Trophoblast cell (in vitro differentiated cells and primary cell): ENCODE results near the gene LCT.

ENCODE experiments used
- DNase-seq, 2 donors: peaks; one replicate each; pipeline ENCODE4 v3.0.0-alpha.2; 2016
- H2AFZ ChIP-seq: 2 replicates; pipeline ENCODE4 v1.6.1; 2013; ENCODE audit warnings: low read length, moderate library complexity, mild to moderate bottlenecking; ENCODE audit not compliant: insufficient read depth, poor library complexity
- H2AK5ac ChIP-seq: 2 replicates; pipeline ENCODE4 v1.6.1; 2013; ENCODE audit warnings: mild to moderate bottlenecking, low read length
- H2BK120ac ChIP-seq: 2 replicates; pipeline ENCODE4 v1.6.1; 2013; ENCODE audit warnings: low read length, mild to moderate bottlenecking, moderate library complexity; ENCODE audit not compliant: insufficient read depth, poor library complexity
- H2BK12ac ChIP-seq: 2 replicates; pipeline ENCODE4 v1.6.1; 2013; ENCODE audit warnings: mild to moderate bottlenecking, low read length, moderate library complexity
- H2BK5ac ChIP-seq: 2 replicates; pipeline ENCODE4 v1.6.1; 2013; ENCODE audit warnings: low read length, low read depth, moderate library complexity, mild to moderate bottlenecking; ENCODE audit not compliant: poor library complexity
- H3K14ac ChIP-seq: 2 replicates; pipeline ENCODE4 v1.6.1; 2013; ENCODE audit warnings: mild to moderate bottlenecking, low read length
- H3K18ac ChIP-seq: 2 replicates; pipeline ENCODE4 v1.6.1; 2013; ENCODE audit warnings: mild to moderate bottlenecking, low read length
- H3K23ac ChIP-seq: 2 replicates; pipeline ENCODE4 v1.6.1; 2013; ENCODE audit warnings: low read length
- H3K27ac ChIP-seq: 2 replicates; pipeline ENCODE4 v1.5.1; 2013; ENCODE audit warnings: low read depth, mild to moderate bottlenecking, inconsistent platforms, low read length, moderate library complexity
- H3K27me3 ChIP-seq: 2 replicates; pipeline ENCODE4 v1.6.1; 2013; ENCODE audit warnings: inconsistent platforms, mild to moderate bottlenecking, low read length, moderate library complexity; ENCODE audit not compliant: insufficient read depth
- H3K36me3 ChIP-seq, 2 experiments: 1 replicate in 1 of 2; 2 replicates in 1 of 2; pipeline ENCODE4 v1.6.1; 2013; ENCODE audit warnings: low read length in 2 of 2, mild to moderate bottlenecking in 2 of 2, moderate library complexity in 1 of 2; ENCODE audit not compliant: insufficient read depth in 2 of 2, control insufficient read depth in 1 of 2
- H3K4ac ChIP-seq: 2 replicates; pipeline ENCODE4 v1.6.1; 2013; ENCODE audit warnings: low read depth, mild to moderate bottlenecking, low read length, moderate library complexity
- H3K4me1 ChIP-seq, 2 experiments: 1 replicate in 1 of 2; 2 replicates in 1 of 2; pipeline ENCODE4 v1.6.1; 2013; ENCODE audit warnings: low read length in 2 of 2, mild to moderate bottlenecking in 2 of 2, moderate library complexity in 1 of 2; ENCODE audit not compliant: insufficient read depth in 2 of 2, control insufficient read depth in 1 of 2
- H3K4me2 ChIP-seq: 2 replicates; pipeline ENCODE4 v1.6.1; 2013; ENCODE audit warnings: inconsistent platforms, mild to moderate bottlenecking, low read length, moderate library complexity
- H3K4me3 ChIP-seq: 2 replicates; pipeline ENCODE4 v1.5.1; 2013; ENCODE audit warnings: mild to moderate bottlenecking, low read depth, low read length, inconsistent platforms
- H3K79me1 ChIP-seq: one replicate; pipeline ENCODE4 v1.6.1; 2013; ENCODE audit warnings: low read length
- H3K79me2 ChIP-seq: 2 replicates; pipeline ENCODE4 v1.6.1; 2013; ENCODE audit warnings: low read length, mild to moderate bottlenecking; ENCODE audit not compliant: control insufficient read depth, insufficient read depth, poor library complexity
- H3K9ac ChIP-seq: 2 replicates; pipeline ENCODE4 v1.6.1; 2013; ENCODE audit warnings: mild to moderate bottlenecking, low read length
- H3K9me3 ChIP-seq: 2 replicates; pipeline ENCODE4 v1.6.1; 2013; ENCODE audit warnings: low read depth, mild to moderate bottlenecking, control low read depth, inconsistent platforms, low read length; ENCODE audit not compliant: insufficient read depth
- H4K12ac ChIP-seq: 2 replicates; pipeline ENCODE4 v1.6.1; 2013; ENCODE audit warnings: low read depth, mild to moderate bottlenecking, low read length, moderate library complexity
- H4K8ac ChIP-seq: 2 replicates; pipeline ENCODE4 v1.6.1; 2013; ENCODE audit warnings: low read depth, mild to moderate bottlenecking, low read length, moderate library complexity
- H4K91ac ChIP-seq: one replicate; pipeline ENCODE4 v1.6.1; 2013; ENCODE audit warnings: low read depth, mild to moderate bottlenecking, low read length, moderate library complexity
- WGBS: extraction: QIAGEN DNeasy Blood & Tissue Kit; methylation state at CpG from one replicate; pipeline ENCODE4 v1.1.7; 2013; ENCODE audit warnings: missing lambda C conversion rate; ENCODE audit not compliant: insufficient read length, insufficient coverage; ENCODE audit errors: extremely low coverage; 5-methylcytosine and 5-hydroxymethylcytosine counted together

Gene LCT

GRCh38 chr2:135850892-135851668 lies 14.1 kb upstream of the LCT start:
- no peak overlapping the region for H4K91ac ChIP-seq
- no peaks in the 10 kb centered on the region for H3K4me1 ChIP-seq
- H3K18ac ChIP-seq = no peak overlapping the region
- H3K79me1 ChIP-seq = no peaks in the 10 kb centered on the region
- H4K12ac ChIP-seq = no peak overlapping the region
- H4K8ac ChIP-seq = no peak overlapping the region
- no peak for DNase-seq
- no peak overlapping the region for H3K9ac ChIP-seq
- H3K27me3 ChIP-seq = no peaks in the 10 kb centered on the region
- no CpG with 5 or more reads among the region's 17 CpGs for WGBS
- H2AFZ ChIP-seq = no peak overlapping the region
- no peak overlapping the region for H3K27ac ChIP-seq
- H3K4me3 ChIP-seq = no peak overlapping the region
- H3K36me3 ChIP-seq = peaks cover 17 to 24% of the 10 kb centered on the region in 2 experiments
- no peak overlapping the region for H3K4ac ChIP-seq
- H2BK5ac ChIP-seq = no peak overlapping the region
- H3K9me3 ChIP-seq = no peaks in the 10 kb centered on the region
- H3K23ac ChIP-seq = no peak overlapping the region
- no peak overlapping the region for H2BK120ac ChIP-seq
- no peaks in the 10 kb centered on the region for H3K79me2 ChIP-seq
- no peak overlapping the region for H2AK5ac ChIP-seq
- no peak overlapping the region for H2BK12ac ChIP-seq
- no peak overlapping the region for H3K14ac ChIP-seq
- H3K4me2 ChIP-seq = no peak overlapping the region

- no peaks in the 10 kb centered on the region for H3K4me1 ChIP-seq
- no peak overlapping the region for H3K14ac ChIP-seq
- no peaks in the 10 kb centered on the region for H3K9me3 ChIP-seq
- H2AFZ ChIP-seq = no peak overlapping the region
- no peak overlapping the region for H3K4me3 ChIP-seq
- no peak overlapping the region for H4K12ac ChIP-seq
- H4K91ac ChIP-seq = no peak overlapping the region
- peaks cover 7 to 22% of the 10 kb centered on the region in 2 experiments for H3K36me3 ChIP-seq
- H2BK12ac ChIP-seq = no peak overlapping the region
- no CpG with 5 or more reads among the region's 3 CpGs for WGBS
- no peak overlapping the region for H2BK5ac ChIP-seq
- no peak overlapping the region for H2AK5ac ChIP-seq
- H3K79me2 ChIP-seq = no peaks in the 10 kb centered on the region
- no peak overlapping the region for H4K8ac ChIP-seq
- no peak overlapping the region for H3K23ac ChIP-seq
- no peak overlapping the region for H3K4me2 ChIP-seq
- no peak overlapping the region for H3K18ac ChIP-seq
- H3K79me1 ChIP-seq = no peaks in the 10 kb centered on the region
- H3K4ac ChIP-seq = no peak overlapping the region
- H2BK120ac ChIP-seq = no peak overlapping the region
- DNase-seq = no peak
- H3K27me3 ChIP-seq = no peaks in the 10 kb centered on the region
- H3K27ac ChIP-seq = no peak overlapping the region
- H3K9ac ChIP-seq = no peak overlapping the region
Observed at GRCh38 chr2:135849087-135849486, 12.1 kb upstream of the LCT start.

GRCh38 chr2:135845997-135846396 lies 9.0 kb upstream of the LCT start:
- Histone ChIP-seq H3K36me3 (peaks cover 0 to 26% of the 10 kb centered on the region in 2 experiments), H3K27me3 (no peaks in the 10 kb centered on the region), H4K91ac (no peak overlapping the region), H3K4ac (no peak overlapping the region), H3K14ac (no peak overlapping the region), H3K23ac (no peak overlapping the region), H2AFZ (no peak overlapping the region), H3K9ac (no peak overlapping the region), H3K27ac (no peak overlapping the region), H2BK12ac (no peak overlapping the region), H4K8ac (no peak overlapping the region), H3K4me1 (no peaks in the 10 kb centered on the region), H3K79me2 (no peaks in the 10 kb centered on the region), H3K9me3 (no peaks in the 10 kb centered on the region), H3K4me2 (no peak overlapping the region), H3K4me3 (no peak overlapping the region), H3K18ac (no peak overlapping the region), H4K12ac (no peak overlapping the region), H2BK5ac (no peak overlapping the region), H3K79me1 (no peaks in the 10 kb centered on the region), H2BK120ac (no peak overlapping the region), H2AK5ac (no peak overlapping the region)
- no peak for DNase-seq
- WGBS = no CpG with 5 or more reads among the region's 5 CpGs

DNA sequence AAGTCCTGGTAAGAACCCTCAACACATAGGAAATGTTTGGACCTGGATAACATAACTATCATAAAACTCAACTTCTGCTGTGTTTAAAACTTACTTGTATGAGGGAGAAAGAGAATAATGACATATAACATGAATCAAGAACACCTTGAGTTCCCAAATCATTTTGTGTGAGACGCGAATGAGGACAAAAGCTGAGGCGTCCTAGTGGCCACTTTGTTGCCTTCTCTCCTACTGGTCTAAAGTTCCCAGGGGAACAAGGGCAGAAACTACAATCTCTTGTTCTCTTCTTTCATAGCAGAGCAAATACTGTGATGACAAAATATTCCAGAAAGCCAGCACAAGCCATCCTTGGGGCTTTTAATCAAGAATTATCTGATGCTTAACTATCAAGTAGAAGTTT lies 8.3 kb upstream of the LCT start:
- DNase-seq = no peak
- Histone ChIP-seq H3K4ac (no peak overlapping the region), H3K18ac (no peak overlapping the region), H4K91ac (no peak overlapping the region), H3K27me3 (no peaks in the 10 kb centered on the region), H2BK120ac (no peak overlapping the region), H2BK5ac (no peak overlapping the region), H3K36me3 (peaks cover 2 to 27% of the 10 kb centered on the region in 2 experiments), H3K23ac (no peak overlapping the region), H3K9ac (no peak overlapping the region), H3K79me1 (no peaks in the 10 kb centered on the region), H4K12ac (no peak overlapping the region), H3K79me2 (no peaks in the 10 kb centered on the region), H3K9me3 (no peaks in the 10 kb centered on the region), H3K4me3 (no peak overlapping the region), H3K14ac (no peak overlapping the region), H2AK5ac (no peak overlapping the region), H4K8ac (no peak overlapping the region), H2BK12ac (no peak overlapping the region), H3K4me1 (no peaks in the 10 kb centered on the region), H3K4me2 (no peak overlapping the region), H2AFZ (no peak overlapping the region), H3K27ac (no peak overlapping the region)
- no CpG with 5 or more reads among the region's 3 CpGs for WGBS
